ENCODE data around the gene NPFFR2.

- TF ChIP-seq POLR2A (IDR thresholded peaks at IDR 0.05; ENCODE audit: low read length) (no peak), GATA1 (IDR thresholded peaks at IDR 0.05; ENCODE audit: low read depth, low read length) (no peak)
Measured at GRCh38 chr4:72011906-72012305, 19.9 kb upstream of the NPFFR2 start.
